Retinal pigment epithelial cell (primary cell): ENCODE measurements around the gene SUSD6.

Experiments
- DNase-seq: peaks from one replicate; pipeline ENCODE4 v3.0.0-alpha.2; 2010; ENCODE audit warnings: low read depth
- H3K4me3 ChIP-seq: 2 replicates; pipeline ENCODE4 v1.5.1; 2011; ENCODE audit warnings: mild to moderate bottlenecking, low read length, control low read depth, moderate library complexity
- TF ChIP-seq, protein P1 (sequence below): conservative IDR thresholded peaks from 2 replicates; pipeline ENCODE4 v1.5.1; 2011; ENCODE audit warnings: low read depth, low read length, control low read depth, inconsistent platforms

The SUSD6 gene

DNA sequence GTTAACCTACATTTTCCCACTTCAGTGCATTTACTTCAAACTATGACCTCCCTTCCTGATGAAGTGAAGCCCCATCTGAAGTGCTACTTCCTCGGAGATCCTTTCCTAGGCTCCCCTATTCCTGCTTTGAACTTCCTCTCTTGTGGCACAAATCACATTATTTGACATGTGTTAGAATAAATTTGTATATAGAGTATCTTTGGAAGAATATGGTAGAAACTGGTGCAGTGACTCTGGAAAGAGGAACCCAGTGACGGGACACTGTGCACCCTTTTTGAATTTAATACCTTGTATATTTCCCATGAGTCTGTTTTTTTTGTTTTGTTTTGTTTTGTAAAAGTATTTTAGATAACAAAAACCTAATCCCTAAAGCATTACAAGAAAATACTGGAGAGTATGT, 89.2 kb downstream of the SUSD6 start:
- DNase-seq = no peak
- no peak overlapping the region for H3K4me3 ChIP-seq
- TF ChIP-seq, protein P1, sequence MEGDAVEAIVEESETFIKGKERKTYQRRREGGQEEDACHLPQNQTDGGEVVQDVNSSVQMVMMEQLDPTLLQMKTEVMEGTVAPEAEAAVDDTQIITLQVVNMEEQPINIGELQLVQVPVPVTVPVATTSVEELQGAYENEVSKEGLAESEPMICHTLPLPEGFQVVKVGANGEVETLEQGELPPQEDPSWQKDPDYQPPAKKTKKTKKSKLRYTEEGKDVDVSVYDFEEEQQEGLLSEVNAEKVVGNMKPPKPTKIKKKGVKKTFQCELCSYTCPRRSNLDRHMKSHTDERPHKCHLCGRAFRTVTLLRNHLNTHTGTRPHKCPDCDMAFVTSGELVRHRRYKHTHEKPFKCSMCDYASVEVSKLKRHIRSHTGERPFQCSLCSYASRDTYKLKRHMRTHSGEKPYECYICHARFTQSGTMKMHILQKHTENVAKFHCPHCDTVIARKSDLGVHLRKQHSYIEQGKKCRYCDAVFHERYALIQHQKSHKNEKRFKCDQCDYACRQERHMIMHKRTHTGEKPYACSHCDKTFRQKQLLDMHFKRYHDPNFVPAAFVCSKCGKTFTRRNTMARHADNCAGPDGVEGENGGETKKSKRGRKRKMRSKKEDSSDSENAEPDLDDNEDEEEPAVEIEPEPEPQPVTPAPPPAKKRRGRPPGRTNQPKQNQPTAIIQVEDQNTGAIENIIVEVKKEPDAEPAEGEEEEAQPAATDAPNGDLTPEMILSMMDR = no peak

DNA sequence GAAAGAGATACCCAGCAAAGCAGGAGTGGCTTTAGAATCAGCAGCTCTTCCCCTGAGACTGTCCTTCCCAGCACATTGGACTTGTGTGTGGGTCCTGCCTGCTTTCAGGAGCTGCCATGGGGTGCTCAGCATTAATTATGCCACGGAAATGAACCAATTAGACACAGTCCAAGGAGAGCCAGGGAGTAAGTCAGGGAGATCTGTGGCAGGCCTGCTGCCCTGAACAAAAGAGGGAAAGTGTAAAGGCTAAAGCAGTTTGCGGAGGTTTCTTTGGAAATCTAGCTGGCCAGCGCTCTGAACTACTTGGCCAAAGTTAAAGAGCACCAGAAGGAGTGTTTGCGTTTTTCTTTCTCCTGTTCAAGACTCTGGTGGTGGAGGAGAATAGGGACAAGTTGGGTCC, 89.9 kb downstream of the SUSD6 start:
- TF ChIP-seq, protein P1 = no peak
- DNase-seq = no peak
- H3K4me3 ChIP-seq = no peak overlapping the region

DNA sequence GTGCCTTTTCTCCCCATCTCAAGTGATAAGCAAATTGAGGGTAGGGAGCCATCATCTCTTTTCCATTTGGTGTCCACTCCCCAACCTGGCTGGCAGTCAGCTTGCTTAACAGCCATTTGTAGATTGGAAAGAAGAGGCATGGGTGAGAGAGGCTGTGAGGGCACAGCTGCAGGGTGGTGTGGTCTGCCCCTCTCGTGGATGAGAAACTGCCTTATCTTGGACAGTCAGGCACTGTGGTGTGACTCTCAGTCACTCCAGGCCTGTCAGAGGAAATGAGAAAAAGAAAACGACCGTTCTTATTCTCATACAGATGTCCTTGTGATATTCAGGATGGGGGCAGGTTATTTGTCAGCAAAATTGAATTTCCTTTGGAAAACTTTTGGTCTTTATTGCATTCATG, 90.5 kb downstream of the SUSD6 start:
- no peak for DNase-seq
- TF ChIP-seq, protein P1 = no peak
- no peak overlapping the region for H3K4me3 ChIP-seq

DNA sequence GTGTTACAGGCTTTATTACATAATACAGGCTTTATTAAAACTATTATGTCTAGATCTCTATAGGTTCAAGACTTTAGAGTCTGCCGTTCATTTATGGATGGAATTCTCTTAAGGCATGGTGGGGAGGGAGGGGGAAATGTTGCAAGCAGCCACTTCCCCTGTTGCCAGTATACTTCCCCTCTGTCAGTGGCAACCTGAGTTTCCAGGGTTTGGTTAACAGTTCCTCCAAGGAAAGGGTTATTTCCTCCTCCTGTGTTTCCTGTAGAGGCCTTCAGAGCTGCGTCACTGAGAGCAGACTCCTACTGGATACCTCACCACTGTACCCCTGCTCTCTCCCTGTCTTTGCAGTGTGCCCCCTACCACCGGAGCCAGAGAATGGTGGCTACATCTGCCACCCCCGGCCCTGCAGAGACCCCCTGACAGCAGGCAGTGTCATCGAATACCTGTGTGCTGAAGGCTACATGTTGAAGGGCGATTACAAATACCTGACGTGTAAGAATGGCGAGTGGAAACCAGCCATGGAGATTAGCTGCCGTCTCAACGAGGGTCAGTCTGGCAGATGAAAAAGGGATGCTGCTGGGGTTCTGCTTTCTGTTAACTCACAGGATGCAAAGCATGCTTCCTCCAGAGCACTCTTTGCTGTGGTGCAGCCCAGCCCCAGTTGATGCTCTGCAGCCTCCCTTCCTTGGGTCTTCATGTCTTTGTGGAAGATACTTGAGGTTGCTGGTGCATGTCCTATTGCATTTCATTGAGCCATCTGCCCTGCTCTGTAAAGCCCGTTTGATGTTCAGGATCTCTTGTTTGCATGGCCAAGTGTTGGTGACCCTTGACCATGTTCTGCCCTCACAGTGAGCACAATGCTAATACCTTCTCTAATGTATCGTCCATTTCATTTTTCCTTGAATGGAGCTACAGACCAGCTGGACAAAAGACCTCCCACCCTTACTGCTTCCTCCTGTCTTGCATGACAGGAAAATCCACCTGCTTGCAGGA, 91.9 kb downstream of the SUSD6 start:
- no peak overlapping the region for H3K4me3 ChIP-seq
- TF ChIP-seq, protein P1 = no peak
- no peak for DNase-seq

DNA sequence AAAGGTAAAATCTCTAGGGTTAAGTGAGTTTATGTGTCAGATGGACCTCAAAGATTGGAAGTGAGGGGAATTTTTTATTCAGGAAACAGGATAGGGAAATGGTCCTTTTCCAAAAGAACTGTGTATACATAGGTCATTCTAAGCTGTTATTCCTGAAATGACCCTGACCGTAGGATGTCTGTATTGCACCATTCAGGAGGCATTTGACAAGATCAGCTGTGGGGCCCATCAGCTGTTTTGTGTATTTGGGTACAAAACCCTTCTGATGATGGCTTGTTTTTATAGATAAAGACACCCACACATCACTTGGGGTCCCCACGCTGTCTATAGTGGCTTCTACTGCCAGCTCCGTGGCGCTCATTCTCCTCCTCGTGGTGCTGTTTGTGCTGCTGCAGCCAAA, 92.9 kb downstream of the SUSD6 start:
- no peak for DNase-seq
- TF ChIP-seq, protein P1 = no peak

DNA sequence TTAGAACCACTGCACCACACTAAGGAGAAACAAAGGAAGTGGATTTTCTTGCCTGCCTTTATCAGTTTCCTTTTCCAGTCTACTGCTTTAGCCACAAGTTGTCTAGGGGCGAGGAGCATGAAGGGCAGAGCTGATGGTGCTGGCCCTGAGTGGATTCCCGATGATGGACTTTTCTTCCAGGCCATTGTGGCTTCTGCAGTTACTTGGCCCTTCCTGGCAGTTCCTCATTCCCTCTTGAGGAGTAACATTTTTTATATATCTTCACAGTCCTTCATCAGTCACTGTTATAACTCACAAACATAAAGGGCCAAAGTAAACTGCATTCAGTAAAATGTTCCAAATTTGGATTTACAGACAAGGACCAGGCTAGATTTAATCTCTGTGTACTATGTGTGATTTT, 94.3 kb downstream of the SUSD6 start:
- no peak overlapping the region for H3K4me3 ChIP-seq
- TF ChIP-seq, protein P1 = no peak
- no peak for DNase-seq

More for the DNA sequence above, 92.9 kb downstream of the SUSD6 start:
- no peak overlapping the region for H3K4me3 ChIP-seq

DNA sequence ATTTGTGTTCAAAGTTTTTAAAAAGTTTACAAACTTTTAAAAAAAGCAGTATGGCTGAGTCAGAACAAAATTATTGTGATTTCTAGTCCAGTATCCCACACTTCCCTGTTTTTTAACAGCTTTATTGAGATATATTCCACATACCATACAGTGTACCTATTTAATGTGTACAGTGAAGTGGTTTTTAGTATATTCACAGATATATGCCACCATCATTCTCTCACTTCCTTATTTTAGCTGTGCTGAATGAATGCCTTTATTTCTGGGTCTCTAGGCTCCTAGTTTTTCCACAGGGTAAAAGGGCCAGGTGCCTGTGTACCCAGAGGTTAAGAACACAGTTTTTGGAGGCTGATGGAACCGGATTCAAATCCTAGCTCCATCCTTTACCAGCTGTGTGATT, 96.7 kb downstream of the SUSD6 start:
- TF ChIP-seq, protein P1 = no peak
- no peak for DNase-seq
- no peak overlapping the region for H3K4me3 ChIP-seq
